ENCODE measurements around the gene IDH3A. TPM values are rescaled to one million over a fixed set of nuclear protein-coding genes. Genes with fewer than 3 reads are reported as not detected.
A peak's percentile ranks its signal among the peaks of the same experiment; 100 is the strongest.

The IDH3A gene
- total RNA-seq, 1 donor from 2014 or later = 99.2 TPM

- no peak for ATAC-seq
Observed at GRCh38 chr15:78204351-78205309, 55.5 kb downstream of the IDH3A start.

- no peak for ATAC-seq
Observed at GRCh38 chr15:78205337-78205736, 56.2 kb downstream of the IDH3A start.

GRCh38 chr15:78205856-78206255 is 56.7 kb downstream of the IDH3A start:
- ATAC-seq = no peak

GRCh38 chr15:78206326-78207109 is 57.4 kb downstream of the IDH3A start:
- ATAC-seq = no peak

- no peak for ATAC-seq
Observed at GRCh38 chr15:78207110-78207458, 57.9 kb downstream of the IDH3A start.

- no peak for ATAC-seq
Observed at GRCh38 chr15:78207641-78208340, 58.6 kb downstream of the IDH3A start.

- no peak for ATAC-seq
Observed at GRCh38 chr15:78208341-78208844, 59.2 kb downstream of the IDH3A start.

- peak; percentile 72 for ATAC-seq
Observed at GRCh38 chr15:78208887-78209645, 59.9 kb downstream of the IDH3A start.

- ATAC-seq = no peak
Observed at GRCh38 chr15:78209646-78210348, 60.6 kb downstream of the IDH3A start.

- ATAC-seq = no peak
Observed at GRCh38 chr15:78210349-78210717, 61.2 kb downstream of the IDH3A start.

GRCh38 chr15:78211189-78211921 is 62.2 kb downstream of the IDH3A start:
- no peak for ATAC-seq

GRCh38 chr15:78212008-78212407 is 62.8 kb downstream of the IDH3A start:
- ATAC-seq = no peak

- peak; percentile 52 for ATAC-seq
Observed at GRCh38 chr15:78212546-78213424, 63.6 kb downstream of the IDH3A start.

GRCh38 chr15:78213425-78213750 is 64.2 kb downstream of the IDH3A start:
- peak; percentile 38 for ATAC-seq

- no peak for ATAC-seq
Observed at GRCh38 chr15:78213956-78214355, 64.8 kb downstream of the IDH3A start.

GRCh38 chr15:78216276-78217104 is 67.3 kb downstream of the IDH3A start:
- ATAC-seq = peak; percentile 91

GRCh38 chr15:78220713-78221112 is 71.6 kb downstream of the IDH3A start:
- no peak for ATAC-seq

All from esophagus mucosa (tissue), 1 donor.